ENCODE measurements around the gene PTAFR.

The PTAFR gene

DNA sequence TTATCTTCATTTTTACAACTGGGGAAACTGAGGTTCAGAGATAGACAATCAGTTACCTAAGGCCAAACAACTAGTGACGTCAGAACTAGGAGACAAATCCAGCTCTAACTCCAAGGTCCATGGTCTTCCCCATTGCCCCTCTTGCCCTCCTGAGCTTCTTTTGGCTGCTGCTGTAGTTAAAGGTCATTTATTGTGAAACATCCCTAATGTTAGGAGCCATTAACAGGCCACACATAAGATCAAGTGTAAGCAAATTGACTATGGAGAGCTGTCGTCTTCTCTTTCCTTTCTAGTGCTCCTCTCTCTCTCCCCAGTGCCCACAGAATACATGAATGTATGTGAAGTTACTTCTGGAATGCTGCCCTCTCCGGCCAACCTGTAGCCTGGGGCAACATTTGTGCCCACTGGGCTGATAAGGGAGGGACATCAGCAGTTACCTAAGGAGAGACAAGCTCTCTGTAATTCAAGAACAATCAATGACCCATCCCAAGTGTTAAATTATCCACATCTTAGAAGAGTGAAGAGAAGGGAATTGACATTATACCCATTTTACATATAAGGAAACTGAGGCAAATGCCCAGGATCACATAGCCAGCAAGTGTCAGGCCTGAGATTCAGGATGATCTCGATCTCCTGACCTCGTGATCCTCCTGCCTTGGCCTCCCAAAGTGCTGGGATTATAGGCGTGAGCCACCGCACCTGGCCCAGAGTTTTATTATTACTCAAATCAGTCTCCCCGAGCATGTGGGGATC is 40.1 kb downstream of the PTAFR start:
- TF ChIP-seq, protein P1, sequence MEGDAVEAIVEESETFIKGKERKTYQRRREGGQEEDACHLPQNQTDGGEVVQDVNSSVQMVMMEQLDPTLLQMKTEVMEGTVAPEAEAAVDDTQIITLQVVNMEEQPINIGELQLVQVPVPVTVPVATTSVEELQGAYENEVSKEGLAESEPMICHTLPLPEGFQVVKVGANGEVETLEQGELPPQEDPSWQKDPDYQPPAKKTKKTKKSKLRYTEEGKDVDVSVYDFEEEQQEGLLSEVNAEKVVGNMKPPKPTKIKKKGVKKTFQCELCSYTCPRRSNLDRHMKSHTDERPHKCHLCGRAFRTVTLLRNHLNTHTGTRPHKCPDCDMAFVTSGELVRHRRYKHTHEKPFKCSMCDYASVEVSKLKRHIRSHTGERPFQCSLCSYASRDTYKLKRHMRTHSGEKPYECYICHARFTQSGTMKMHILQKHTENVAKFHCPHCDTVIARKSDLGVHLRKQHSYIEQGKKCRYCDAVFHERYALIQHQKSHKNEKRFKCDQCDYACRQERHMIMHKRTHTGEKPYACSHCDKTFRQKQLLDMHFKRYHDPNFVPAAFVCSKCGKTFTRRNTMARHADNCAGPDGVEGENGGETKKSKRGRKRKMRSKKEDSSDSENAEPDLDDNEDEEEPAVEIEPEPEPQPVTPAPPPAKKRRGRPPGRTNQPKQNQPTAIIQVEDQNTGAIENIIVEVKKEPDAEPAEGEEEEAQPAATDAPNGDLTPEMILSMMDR (IDR thresholded peaks at IDR 0.05; ENCODE audit: insufficient read depth, low read depth, low read length, missing control alignments) = no peak
- no peak overlapping the region for H3K4me3 ChIP-seq (ENCODE audit: low read length)
- DNase-seq (ENCODE audit: low read depth) = no peak

DNA sequence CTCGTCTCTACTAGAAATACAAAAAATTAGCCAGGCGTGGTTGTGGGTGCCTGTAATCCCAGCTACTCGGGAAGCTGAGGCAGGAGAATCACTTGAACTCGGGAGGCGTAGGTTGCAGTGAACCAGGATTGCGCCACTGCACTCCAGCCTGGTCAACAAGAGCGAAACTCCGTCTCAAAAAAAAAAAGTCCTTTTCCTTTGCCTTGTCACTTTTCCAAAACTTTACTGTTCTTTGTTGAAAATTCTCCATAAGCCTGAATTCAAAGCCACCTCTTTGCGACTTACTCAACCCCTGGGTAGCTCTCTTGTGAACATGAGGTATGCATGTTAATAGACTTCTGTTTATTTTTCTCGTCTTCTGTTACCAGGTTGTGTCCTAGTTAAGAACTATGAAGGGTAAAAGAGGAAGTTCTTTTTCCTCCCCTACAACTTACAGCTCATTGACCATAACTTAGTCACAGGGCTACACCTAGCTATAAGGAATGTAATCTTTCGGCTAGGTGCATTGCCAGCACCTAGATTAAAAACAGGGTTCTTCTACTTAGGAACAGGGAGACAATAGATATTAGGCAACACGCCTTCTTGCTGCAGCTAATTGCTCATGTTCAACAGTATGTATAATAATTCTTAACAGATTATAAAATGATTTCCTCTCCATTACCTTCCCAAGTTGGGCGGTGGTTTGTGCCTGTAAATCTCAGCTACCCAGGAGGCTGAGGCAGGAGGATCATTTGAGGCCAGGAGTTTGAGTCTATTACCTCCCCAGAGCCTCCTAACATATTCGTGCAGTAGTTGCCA is 40.9 kb downstream of the PTAFR start:
- peak; percentile 96 for DNase-seq (ENCODE audit: low read depth)
- no peak overlapping the region for H3K4me3 ChIP-seq (ENCODE audit: low read length)
- TF ChIP-seq, protein P1 (IDR thresholded peaks at IDR 0.05; ENCODE audit: insufficient read depth, low read depth, low read length, missing control alignments) = no peak

DNA sequence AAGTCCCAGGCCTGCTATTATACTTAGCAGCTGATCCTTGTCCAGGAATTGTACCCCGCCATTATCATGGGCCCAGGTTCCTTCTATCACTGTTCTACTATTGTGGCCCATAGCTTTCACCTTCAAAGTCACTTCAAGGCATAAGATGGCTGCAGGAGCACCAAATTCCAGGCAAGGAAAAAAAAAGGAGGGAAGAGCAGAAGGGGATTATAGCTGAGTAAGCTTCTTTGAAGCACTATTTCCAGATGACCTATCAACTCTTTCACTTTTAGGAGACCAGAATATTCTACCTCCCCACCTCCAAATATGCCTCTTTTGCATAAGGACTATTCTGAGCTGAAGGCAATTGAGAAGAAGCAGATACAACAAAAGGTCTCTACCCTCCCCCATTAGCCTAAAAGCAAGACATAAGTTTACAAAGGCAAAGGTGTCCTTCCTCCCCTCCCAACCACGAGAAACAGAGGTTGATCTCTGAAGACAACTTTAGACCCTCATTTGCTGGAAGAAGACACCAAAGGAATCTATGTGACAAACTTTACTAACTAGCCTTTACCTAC is 41.8 kb downstream of the PTAFR start:
- TF ChIP-seq, protein P1 (IDR thresholded peaks at IDR 0.05; ENCODE audit: insufficient read depth, low read depth, low read length, missing control alignments) = no peak
- no peak for DNase-seq (ENCODE audit: low read depth)
- no peak overlapping the region for H3K4me3 ChIP-seq (ENCODE audit: low read length)

DNA sequence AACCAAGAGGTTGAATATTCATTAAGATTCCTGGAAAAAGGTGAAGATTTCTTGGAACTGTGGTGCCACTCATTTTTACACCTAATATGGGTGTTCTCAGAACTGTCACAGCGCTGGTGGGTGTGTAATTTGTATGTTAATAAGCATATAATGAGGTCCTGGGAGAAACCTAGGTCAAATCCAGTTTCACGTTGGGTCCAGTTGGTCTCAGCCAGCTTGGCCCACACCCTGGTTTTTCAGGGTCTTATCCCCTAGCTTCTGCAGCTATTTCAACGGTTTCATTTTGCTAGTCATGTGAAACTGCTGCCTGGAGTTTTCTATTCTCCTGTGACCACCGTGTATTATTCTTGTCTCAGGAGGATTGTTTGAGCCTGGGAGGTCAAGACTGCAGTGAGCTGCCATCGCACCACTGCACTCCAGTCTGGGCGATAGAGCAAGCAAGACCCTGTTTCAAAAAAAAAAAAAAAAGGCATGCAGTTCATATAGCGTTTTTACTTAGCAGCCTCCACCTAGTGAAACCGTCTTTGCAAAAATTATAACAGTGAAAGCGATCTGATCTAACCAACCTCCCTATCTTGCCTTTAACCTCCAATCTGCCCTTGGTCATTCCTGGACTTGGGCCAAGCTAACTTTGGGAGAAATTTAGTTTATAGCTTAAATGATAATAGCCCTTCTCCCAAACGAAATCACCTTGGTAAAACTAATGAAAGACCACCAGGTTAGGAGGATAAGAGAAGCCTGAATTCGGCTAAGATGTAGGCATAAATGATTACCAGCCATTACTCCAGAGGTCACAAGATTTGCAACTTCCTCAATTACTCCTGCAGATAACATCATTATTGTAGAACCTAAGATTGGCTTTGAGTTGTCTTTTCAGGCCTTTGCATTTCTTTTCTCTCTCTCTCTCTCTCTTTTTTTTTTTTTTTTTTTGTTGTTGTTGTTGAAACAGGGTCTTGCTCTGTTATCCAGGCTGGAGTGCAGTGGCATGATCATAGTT is 44.0 kb downstream of the PTAFR start:
- TF ChIP-seq, protein P1 (IDR thresholded peaks at IDR 0.05; ENCODE audit: insufficient read depth, low read depth, low read length, missing control alignments) = no peak
- DNase-seq (ENCODE audit: low read depth) = no peak
- no peak overlapping the region for H3K4me3 ChIP-seq (ENCODE audit: low read length)

DNA sequence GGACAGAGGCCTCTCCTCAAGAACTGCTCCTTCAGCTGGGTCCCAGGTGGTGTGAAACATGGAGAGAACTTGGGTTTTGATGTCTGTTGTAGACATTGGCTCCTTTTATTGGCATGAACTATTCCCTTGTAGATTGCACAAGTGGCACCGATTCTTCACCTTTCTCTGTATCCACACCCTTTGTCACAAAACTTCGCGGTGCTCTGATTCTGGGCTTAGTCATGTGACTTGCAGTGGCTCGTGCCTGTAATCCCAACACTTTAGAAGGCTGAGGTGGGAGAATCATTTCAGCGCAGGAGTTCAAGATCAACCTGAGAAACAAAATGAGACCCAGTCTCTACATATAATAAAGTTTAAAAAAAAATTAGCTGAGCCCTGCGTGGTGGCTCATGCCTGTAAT is 45.6 kb downstream of the PTAFR start:
- H3K4me3 ChIP-seq (ENCODE audit: low read length) = no peak overlapping the region
- TF ChIP-seq, protein P1 (IDR thresholded peaks at IDR 0.05; ENCODE audit: insufficient read depth, low read depth, low read length, missing control alignments) = no peak
- no peak for DNase-seq (ENCODE audit: low read depth)

DNA sequence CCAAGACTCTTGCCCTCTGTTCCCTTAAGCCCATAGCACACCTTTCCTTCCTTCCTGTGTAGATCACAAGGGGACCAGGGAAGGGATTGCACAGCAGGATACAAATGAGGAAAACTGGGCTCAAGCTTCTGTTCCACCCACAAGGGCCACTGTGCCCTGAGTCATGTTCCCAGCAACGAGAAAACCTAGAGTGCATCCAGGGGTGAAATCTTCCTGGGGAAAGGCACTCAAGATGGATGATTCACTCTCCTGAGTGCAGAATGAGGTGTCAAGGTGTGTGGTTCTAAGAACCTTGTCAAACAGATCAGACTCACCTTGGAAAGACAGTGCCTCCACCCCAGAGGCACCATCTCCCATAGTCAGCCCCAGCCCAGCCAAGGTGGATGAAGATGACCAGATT is 47.3 kb downstream of the PTAFR start:
- TF ChIP-seq, protein P1 (IDR thresholded peaks at IDR 0.05; ENCODE audit: insufficient read depth, low read depth, low read length, missing control alignments) = no peak
- no peak overlapping the region for H3K4me3 ChIP-seq (ENCODE audit: low read length)
- DNase-seq (ENCODE audit: low read depth) = peak; percentile 99

Measured in epithelial cell of esophagus (primary cell).